ENCODE measurements around the gene TMEM214. TPM values are rescaled to one million over a fixed set of nuclear protein-coding genes. Genes with fewer than 3 reads are reported as not detected.

The TMEM214 gene
- total RNA-seq, 1 experiment from 2014 or later = 77.8 TPM

- no peaks in the 10 kb centered on the region for H3K9me3 ChIP-seq (ENCODE audit: control insufficient read depth, insufficient read depth, low read depth, low read length)
- intact Hi-C loops (cut with micrococcal nuclease; ENCODE audit: unreplicated experiment) = loop anchor here (10.0 kb wide), 1 partner anchor 118 kb away; no protein-coding TSS in a partner anchor
- no peak overlapping the region for H3K27ac ChIP-seq (ENCODE audit: low read length)
- H3K4me1 ChIP-seq (ENCODE audit: control insufficient read depth, insufficient read depth, low read length) = peaks cover 7% of the 10 kb centered on the region
- no peak overlapping the region for H3K4me3 ChIP-seq (ENCODE audit: low read depth in 2 of 2, low read length in 2 of 2)
- TF ChIP-seq CTCF (IDR thresholded peaks at IDR 0.05) = no peak
- TF ChIP-seq SIN3A (IDR thresholded peaks at IDR 0.05; ENCODE audit: borderline replicate concordance, insufficient read depth, low read depth, low read length) = no peak
- TF ChIP-seq REST (IDR thresholded peaks at IDR 0.05; ENCODE audit: insufficient read depth in 1 of 2, low read depth in 2 of 2, low read length in 1 of 2) = no peak
- TF ChIP-seq POLR2AphosphoS5 (IDR thresholded peaks at IDR 0.05; ENCODE audit: low read depth, low read length) = no peak
- no peak for TF ChIP-seq TCF7L2 (IDR thresholded peaks at IDR 0.05; ENCODE audit: low read depth, low read length)
- no peaks in the 10 kb centered on the region for H3K27me3 ChIP-seq (ENCODE audit: control insufficient read depth, insufficient read depth, low read length)
- CTCF ChIA-PET = no interaction called here
- in situ Hi-C loops (cut with HindIII; ENCODE audit: low pct_unique_long_range_greater_than_20kb, low sequenced_read_pairs) = no loop called here
- no peak for DNase-seq (ENCODE audit: low read depth, low spot score)
- BruUV-seq (replicated peaks) = no TSS peak
- POLR2A ChIA-PET = no interaction called here
- no peaks in the 10 kb centered on the region for H3K36me3 ChIP-seq (ENCODE audit: control insufficient read depth, insufficient read depth, low read length)
- no peak for ATAC-seq
Observed at GRCh38 chr2:27082773-27083409, 50.1 kb downstream of the TMEM214 start.

- no peaks in the 10 kb centered on the region for H3K27me3 ChIP-seq (ENCODE audit: control insufficient read depth, insufficient read depth, low read length)
- no peak overlapping the region for H3K27ac ChIP-seq (ENCODE audit: low read length)
- TF ChIP-seq SIN3A (IDR thresholded peaks at IDR 0.05; ENCODE audit: borderline replicate concordance, insufficient read depth, low read depth, low read length) (no peak), CTCF (IDR thresholded peaks at IDR 0.05) (no peak), POLR2AphosphoS5 (IDR thresholded peaks at IDR 0.05; ENCODE audit: low read depth, low read length) (no peak), TCF7L2 (IDR thresholded peaks at IDR 0.05; ENCODE audit: low read depth, low read length) (no peak), REST (IDR thresholded peaks at IDR 0.05; ENCODE audit: insufficient read depth in 1 of 2, low read depth in 2 of 2, low read length in 1 of 2) (no peak)
- ATAC-seq = no peak
- H3K36me3 ChIP-seq (ENCODE audit: control insufficient read depth, insufficient read depth, low read length) = no peaks in the 10 kb centered on the region
- ChIA-PET POLR2A (no interaction called here), CTCF (no interaction called here)
- H3K4me1 ChIP-seq (ENCODE audit: control insufficient read depth, insufficient read depth, low read length) = peaks cover 7% of the 10 kb centered on the region
- no TSS peak for BruUV-seq (replicated peaks)
- H3K9me3 ChIP-seq (ENCODE audit: control insufficient read depth, insufficient read depth, low read depth, low read length) = no peaks in the 10 kb centered on the region
- intact Hi-C loops (cut with micrococcal nuclease; ENCODE audit: unreplicated experiment) = loop anchor here (10.0 kb wide), 1 partner anchor 119 kb away; no protein-coding TSS in a partner anchor
- in situ Hi-C loops (cut with HindIII; ENCODE audit: low pct_unique_long_range_greater_than_20kb, low sequenced_read_pairs) = no loop called here
- H3K4me3 ChIP-seq (ENCODE audit: low read depth in 2 of 2, low read length in 2 of 2) = no peak overlapping the region
- DNase-seq (ENCODE audit: low read depth, low spot score) = no peak
Observed at GRCh38 chr2:27083410-27084296, 50.9 kb downstream of the TMEM214 start.
